A549 (cell line): ENCODE data around the gene PARD6B. TPM values are rescaled to one million over a fixed set of nuclear protein-coding genes. Genes with fewer than 3 reads are reported as not detected.

ENCODE experiments used
- ATAC-seq, 2 experiments: fragments of 200-7000 bp in 1 of 2; fragments of >200 bp in 1 of 2; cut with Nextera tagmentation in 1 of 2; cut with Tn5 transposase in 1 of 2; 3 replicates each; pipeline versions ENCODE4 v1.8.0 to v1.9.1; 2018 to 2020; ENCODE audit warnings: mild to moderate bottlenecking in 1 of 2, moderate library complexity in 1 of 2
- CTCF ChIA-PET: fragments of 300-600 bp; sonication (Branson Sonifier 250); formaldehyde crosslinking; extraction: SDS; loops from one replicate; lab custom pipeline; 2021; ENCODE audit warnings: antibody characterized with exemption, inconsistent platforms; lab: Yijun Ruan, JAX
- POLR2A ChIA-PET: fragments of 350-600 bp; formaldehyde crosslinking; extraction: SDS; loops from one replicate; lab custom pipeline; 2021; ENCODE audit warnings: antibody characterized with exemption, inconsistent platforms; lab: Yijun Ruan, JAX
- DNase-seq, 2 experiments: peaks; one replicate each; pipeline versions ENCODE4 v3.0.0 to v3.0.0-alpha.2; 2011 to 2016; ENCODE audit warnings: low read depth in 1 of 2, low spot score in 1 of 2
- FAIRE-seq: peaks from 2 replicates; lab custom pipeline; 2011; peaks lifted over from hg19 to GRCh38; lab: Jason Lieb, UNC
- H3K27ac ChIP-seq, 2 experiments: fragments of >200 bp; sonication (Bioruptor Twin); formaldehyde crosslinking; 3 replicates each; pipeline ENCODE4 v1.5.1; 2016 to 2017
- H3K4me1 ChIP-seq: fragments of >200 bp; sonication (Bioruptor Twin); formaldehyde crosslinking; 3 replicates; pipeline ENCODE4 v1.6.1; 2016
- H3K4me2 ChIP-seq: fragments of >200 bp; sonication (Bioruptor Twin); formaldehyde crosslinking; 3 replicates; pipeline ENCODE4 v1.6.1; 2016
- H3K4me3 ChIP-seq: fragments of >200 bp; sonication (Bioruptor Twin); formaldehyde crosslinking; 3 replicates; pipeline ENCODE4 v1.5.1; 2016
- H3K9me3 ChIP-seq: fragments of >200 bp; sonication (Bioruptor Twin); formaldehyde crosslinking; 3 replicates; pipeline ENCODE4 v1.6.1; 2016
- BCL3 ChIP-seq: fragments of >200 bp; sonication (Bioruptor Twin); formaldehyde crosslinking; IDR thresholded peaks from 3 replicates; pipeline ENCODE4 v1.6.1; 2016
- CHD2 ChIP-seq: fragments of 150-350 bp; IDR thresholded peaks from 2 replicates; pipeline ENCODE4 v1.6.1; 2014; ENCODE audit warnings: low read length; ENCODE audit not compliant: partially characterized antibody
- CHD4 ChIP-seq: fragments of 200-600 bp; sonication (generic); IDR thresholded peaks from 2 replicates; pipeline ENCODE4 v1.6.1; 2016; ENCODE audit warnings: antibody characterized with exemption, mild to moderate bottlenecking, borderline replicate concordance
- EHMT2 ChIP-seq: fragments of 200-600 bp; sonication (generic); IDR thresholded peaks from 2 replicates; pipeline ENCODE4 v1.6.1; 2016; ENCODE audit warnings: antibody characterized with exemption, low read depth, mild to moderate bottlenecking, moderate library complexity
- ESRRA ChIP-seq: fragments of 150-350 bp; IDR thresholded peaks from 2 replicates; pipeline ENCODE4 v1.6.1; 2014; ENCODE audit warnings: mild to moderate bottlenecking, low read length, borderline replicate concordance
- FOXS1 ChIP-seq: fragments of 250-450 bp; sonication (Bioruptor Pico); IDR thresholded peaks from 2 replicates; pipeline ENCODE4 v1.5.0; 2020; ENCODE audit warnings: mild to moderate bottlenecking, moderate library complexity
- GATA3 ChIP-seq: IDR thresholded peaks from 2 replicates; pipeline ENCODE4 v1.6.1; 2012; ENCODE audit warnings: borderline replicate concordance
- HOXA7 ChIP-seq: fragments of 250-450 bp; sonication (Bioruptor Pico); IDR thresholded peaks from 2 replicates; pipeline ENCODE4 v1.5.0; 2020; ENCODE audit warnings: mild to moderate bottlenecking, moderate library complexity
- JUNB ChIP-seq: fragments of >200 bp; sonication (Bioruptor Twin); formaldehyde crosslinking; IDR thresholded peaks from 2 replicates; pipeline ENCODE4 v1.6.1; 2016
- KDM1A ChIP-seq: fragments of 200-600 bp; sonication (generic); IDR thresholded peaks from 2 replicates; pipeline ENCODE4 v1.6.1; 2016; ENCODE audit warnings: low read depth, mild to moderate bottlenecking
- KDM5A ChIP-seq: fragments of 200-600 bp; sonication (generic); IDR thresholded peaks from 2 replicates; pipeline ENCODE4 v1.6.1; 2016; ENCODE audit warnings: antibody characterized with exemption, mild to moderate bottlenecking
- MAFK ChIP-seq: fragments of 450-650 bp; IDR thresholded peaks from 2 replicates; pipeline ENCODE4 v1.6.1; 2014; ENCODE audit not compliant: partially characterized antibody
- MAX ChIP-seq: IDR thresholded peaks from 2 replicates; pipeline ENCODE4 v1.6.1; 2012
- NR3C1 ChIP-seq: fragments of >200 bp; sonication (Bioruptor Twin); formaldehyde crosslinking; IDR thresholded peaks from 3 replicates; pipeline ENCODE4 v1.6.1; 2017
- PHF8 ChIP-seq: fragments of 200-600 bp; sonication (generic); IDR thresholded peaks from 2 replicates; pipeline ENCODE4 v1.6.1; 2016; ENCODE audit warnings: low read depth, mild to moderate bottlenecking, antibody characterized with exemption, moderate library complexity, borderline replicate concordance
- RCOR1 ChIP-seq: fragments of 150-350 bp; IDR thresholded peaks from 2 replicates; pipeline ENCODE4 v1.6.1; 2014; ENCODE audit warnings: antibody characterized with exemption, low read length, low read depth
- RNF2 ChIP-seq: fragments of 200-600 bp; sonication (generic); IDR thresholded peaks from 2 replicates; pipeline ENCODE4 v1.6.1; 2016; ENCODE audit warnings: low read depth, mild to moderate bottlenecking, antibody characterized with exemption, moderate library complexity, borderline replicate concordance
- SREBF2 ChIP-seq: fragments of 450-650 bp; IDR thresholded peaks from 2 replicates; pipeline ENCODE4 v1.6.1; 2014; ENCODE audit warnings: mild to moderate bottlenecking, moderate library complexity
- TFCP2L1 ChIP-seq: fragments of 250-450 bp; sonication (Bioruptor Pico); IDR thresholded peaks from 2 replicates; pipeline ENCODE4 v1.5.0; 2021; ENCODE audit warnings: mild to moderate bottlenecking
- TP53 ChIP-seq: fragments of 250-450 bp; sonication (Bioruptor Pico); IDR thresholded peaks from 2 replicates; pipeline ENCODE4 v1.5.0; 2021; ENCODE audit warnings: mild to moderate bottlenecking, moderate library complexity
- ZFP36 ChIP-seq: fragments of 450-650 bp; IDR thresholded peaks from 2 replicates; pipeline ENCODE4 v1.6.1; 2014; ENCODE audit warnings: borderline replicate concordance; ENCODE audit not compliant: partially characterized antibody
- ZSCAN20 ChIP-seq: fragments of 250-450 bp; sonication (Bioruptor Pico); IDR thresholded peaks from 2 replicates; pipeline ENCODE4 v1.8.0; 2022; ENCODE audit warnings: mild to moderate bottlenecking, moderate library complexity
- WGBS: methylation state at CpG from one replicate; pipeline ENCODE4 v1.1.6; 2017; ENCODE audit errors: missing lambda C conversion rate; 5-methylcytosine and 5-hydroxymethylcytosine counted together
- polyA plus RNA-seq, 4 experiments: library from polyadenylated mRNA; depleted of rRNA in 3 of 4; stranded (reverse); fragments of >200 nt; fragmentation: RNase III in 1 of 4; extraction: RNeasy Plus Mini Kit Qiagen cat#74134 plus additional on column Dnase treatment in 1 of 4; gene quantifications; 2 replicates in 3 of 4; 3 replicates in 1 of 4; pipeline ENCODE4 v1.2.3, GENCODE V29; 2011 to 2017
- TF ChIP-seq, protein P1 (sequence below): fragments of >200 bp; sonication (Bioruptor Twin); formaldehyde crosslinking; IDR thresholded peaks from 3 replicates; pipeline ENCODE4 v1.5.1; 2016
- TF ChIP-seq, protein P2 (sequence below): fragments of 250-450 bp; sonication (Bioruptor Pico); IDR thresholded peaks from 2 replicates; pipeline ENCODE4 v1.5.0; 2021; ENCODE audit warnings: mild to moderate bottlenecking, moderate library complexity, borderline replicate concordance
- TF ChIP-seq, protein P3 (sequence below): fragments of 150-350 bp; IDR thresholded peaks from 2 replicates; pipeline ENCODE4 v1.6.1; 2014; ENCODE audit warnings: low read depth, mild to moderate bottlenecking, low read length
- TF ChIP-seq, protein P4 (sequence below): fragments of >200 bp; sonication (Bioruptor Twin); formaldehyde crosslinking; IDR thresholded peaks from 2 replicates; pipeline ENCODE4 v1.6.1; 2016
- TF ChIP-seq, protein P5 (sequence below): fragments of 450-650 bp; IDR thresholded peaks from 2 replicates; pipeline ENCODE4 v1.6.1; 2014; ENCODE audit warnings: antibody characterized with exemption

PARD6B gene
- polyA plus RNA-seq, 2 of the 4 experiments (the other 2 are of a cell fraction) = 3.1 to 6.4 TPM

DNA sequence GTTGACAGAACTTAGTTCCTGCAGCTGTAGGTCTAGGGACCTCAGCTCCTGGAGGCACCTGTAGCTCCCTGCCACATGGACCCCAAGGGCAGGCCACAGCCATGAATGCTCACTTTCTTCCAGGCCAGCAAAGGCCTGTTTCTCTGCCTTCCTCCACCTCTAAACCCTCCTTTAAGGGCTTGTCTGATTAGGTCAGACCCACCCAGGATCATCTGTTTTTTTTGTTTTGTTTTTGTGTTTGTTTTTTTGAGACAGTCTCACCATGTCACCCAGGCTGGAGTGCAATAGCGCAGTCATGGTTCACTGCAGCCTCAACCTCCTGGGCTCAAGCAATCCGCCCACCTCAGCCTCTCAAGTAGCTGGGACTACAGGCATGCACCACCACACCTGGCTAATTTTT lies 52.0 kb downstream of the PARD6B start:
- ChIA-PET POLR2A (no interaction called here), CTCF (interaction anchor here (1.0 to 15.3 kb wide), 7 partner anchors 8 to 153 kb away, joined by 4 to 347 read pairs (median 11); partner anchors contain the start of gene BCAS4)
- Histone ChIP-seq H3K4me3 (no peak overlapping the region), H3K4me2 (no peak overlapping the region), H3K9me3 (no peaks in the 10 kb centered on the region), H3K4me1 (peaks cover 9% of the 10 kb centered on the region), H3K27ac (peak overlapping the region in 1 of 2 experiments; percentile 58; a peak in 1 of 6 replicates)
- FAIRE-seq (no peak), DNase-seq (no peak), ATAC-seq (no peak)
- TF ChIP-seq KDM5A (no peak), NR3C1 (no peak), HOXA7 (no peak), MAX (no peak), ZFP36 (no peak), RNF2 (no peak)
- TF ChIP-seq, protein P1, sequence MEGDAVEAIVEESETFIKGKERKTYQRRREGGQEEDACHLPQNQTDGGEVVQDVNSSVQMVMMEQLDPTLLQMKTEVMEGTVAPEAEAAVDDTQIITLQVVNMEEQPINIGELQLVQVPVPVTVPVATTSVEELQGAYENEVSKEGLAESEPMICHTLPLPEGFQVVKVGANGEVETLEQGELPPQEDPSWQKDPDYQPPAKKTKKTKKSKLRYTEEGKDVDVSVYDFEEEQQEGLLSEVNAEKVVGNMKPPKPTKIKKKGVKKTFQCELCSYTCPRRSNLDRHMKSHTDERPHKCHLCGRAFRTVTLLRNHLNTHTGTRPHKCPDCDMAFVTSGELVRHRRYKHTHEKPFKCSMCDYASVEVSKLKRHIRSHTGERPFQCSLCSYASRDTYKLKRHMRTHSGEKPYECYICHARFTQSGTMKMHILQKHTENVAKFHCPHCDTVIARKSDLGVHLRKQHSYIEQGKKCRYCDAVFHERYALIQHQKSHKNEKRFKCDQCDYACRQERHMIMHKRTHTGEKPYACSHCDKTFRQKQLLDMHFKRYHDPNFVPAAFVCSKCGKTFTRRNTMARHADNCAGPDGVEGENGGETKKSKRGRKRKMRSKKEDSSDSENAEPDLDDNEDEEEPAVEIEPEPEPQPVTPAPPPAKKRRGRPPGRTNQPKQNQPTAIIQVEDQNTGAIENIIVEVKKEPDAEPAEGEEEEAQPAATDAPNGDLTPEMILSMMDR = no peak
- TF ChIP-seq, protein P2, sequence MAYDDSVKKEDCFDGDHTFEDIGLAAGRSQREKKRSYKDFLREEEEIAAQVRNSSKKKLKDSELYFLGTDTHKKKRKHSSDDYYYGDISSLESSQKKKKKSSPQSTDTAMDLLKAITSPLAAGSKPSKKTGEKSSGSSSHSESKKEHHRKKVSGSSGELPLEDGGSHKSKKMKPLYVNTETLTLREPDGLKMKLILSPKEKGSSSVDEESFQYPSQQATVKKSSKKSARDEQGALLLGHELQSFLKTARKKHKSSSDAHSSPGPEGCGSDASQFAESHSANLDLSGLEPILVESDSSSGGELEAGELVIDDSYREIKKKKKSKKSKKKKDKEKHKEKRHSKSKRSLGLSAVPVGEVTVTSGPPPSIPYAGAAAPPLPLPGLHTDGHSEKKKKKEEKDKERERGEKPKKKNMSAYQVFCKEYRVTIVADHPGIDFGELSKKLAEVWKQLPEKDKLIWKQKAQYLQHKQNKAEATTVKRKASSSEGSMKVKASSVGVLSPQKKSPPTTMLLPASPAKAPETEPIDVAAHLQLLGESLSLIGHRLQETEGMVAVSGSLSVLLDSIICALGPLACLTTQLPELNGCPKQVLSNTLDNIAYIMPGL = no peak
- TF ChIP-seq, protein P3, sequence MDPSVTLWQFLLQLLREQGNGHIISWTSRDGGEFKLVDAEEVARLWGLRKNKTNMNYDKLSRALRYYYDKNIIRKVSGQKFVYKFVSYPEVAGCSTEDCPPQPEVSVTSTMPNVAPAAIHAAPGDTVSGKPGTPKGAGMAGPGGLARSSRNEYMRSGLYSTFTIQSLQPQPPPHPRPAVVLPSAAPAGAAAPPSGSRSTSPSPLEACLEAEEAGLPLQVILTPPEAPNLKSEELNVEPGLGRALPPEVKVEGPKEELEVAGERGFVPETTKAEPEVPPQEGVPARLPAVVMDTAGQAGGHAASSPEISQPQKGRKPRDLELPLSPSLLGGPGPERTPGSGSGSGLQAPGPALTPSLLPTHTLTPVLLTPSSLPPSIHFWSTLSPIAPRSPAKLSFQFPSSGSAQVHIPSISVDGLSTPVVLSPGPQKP = no peak
- WGBS = 81% methylated on average over 2 of the region's 2 CpGs

DNA sequence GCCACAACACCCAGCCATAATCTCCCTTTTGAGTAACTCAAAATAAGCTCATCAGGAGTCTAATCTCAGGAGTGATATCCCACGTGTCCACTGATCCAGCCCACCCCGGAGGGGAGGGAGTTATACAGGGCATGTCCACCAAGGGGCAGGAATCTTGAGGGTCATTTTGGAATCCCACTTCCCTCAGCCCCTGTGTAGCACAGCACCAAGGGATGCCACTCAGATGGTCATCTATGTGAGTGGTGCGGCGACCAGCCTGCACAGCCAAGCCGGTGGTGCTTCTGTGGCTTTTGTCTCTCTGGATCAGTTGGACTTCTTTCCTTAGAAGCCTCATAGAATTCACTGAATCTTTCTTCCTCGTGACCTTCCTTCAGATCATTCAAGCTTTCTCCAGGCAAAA lies 52.5 kb downstream of the PARD6B start:
- FAIRE-seq = no peak
- Histone ChIP-seq H3K4me1 (peaks cover 14% of the 10 kb centered on the region), H3K4me2 (no peak overlapping the region), H3K9me3 (no peaks in the 10 kb centered on the region), H3K4me3 (no peak overlapping the region), H3K27ac (peak overlapping the region in 1 of 2 experiments; percentile 58; a peak in 2 of 6 replicates)
- DNase-seq = no peak
- CTCF ChIA-PET = interaction anchor here (0.7 to 15.3 kb wide), 9 partner anchors 11 to 154 kb away, joined by 3 to 347 read pairs (median 5); partner anchors contain the start of gene BCAS4
- TF ChIP-seq SREBF2 (no peak), FOXS1 (no peak), BCL3 (no peak), ESRRA (no peak), CHD4 (no peak), ZSCAN20 (CRISPR knock-in tag) (no peak), RCOR1 (no peak), TP53 (no peak), JUNB (no peak), GATA3 (no peak), PHF8 (no peak), TFCP2L1 (CRISPR knock-in tag) (no peak), EHMT2 (no peak), KDM1A (no peak), MAFK (no peak), CHD2 (no peak)
- TF ChIP-seq, protein P4, sequence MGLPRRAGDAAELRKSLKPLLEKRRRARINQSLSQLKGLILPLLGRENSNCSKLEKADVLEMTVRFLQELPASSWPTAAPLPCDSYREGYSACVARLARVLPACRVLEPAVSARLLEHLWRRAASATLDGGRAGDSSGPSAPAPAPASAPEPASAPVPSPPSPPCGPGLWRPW = no peak
- TF ChIP-seq, protein P5, sequence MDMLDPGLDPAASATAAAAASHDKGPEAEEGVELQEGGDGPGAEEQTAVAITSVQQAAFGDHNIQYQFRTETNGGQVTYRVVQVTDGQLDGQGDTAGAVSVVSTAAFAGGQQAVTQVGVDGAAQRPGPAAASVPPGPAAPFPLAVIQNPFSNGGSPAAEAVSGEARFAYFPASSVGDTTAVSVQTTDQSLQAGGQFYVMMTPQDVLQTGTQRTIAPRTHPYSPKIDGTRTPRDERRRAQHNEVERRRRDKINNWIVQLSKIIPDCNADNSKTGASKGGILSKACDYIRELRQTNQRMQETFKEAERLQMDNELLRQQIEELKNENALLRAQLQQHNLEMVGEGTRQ = no peak
- POLR2A ChIA-PET = no interaction called here
- ATAC-seq = no peak
- WGBS = 97% methylated on average over 6 of the region's 6 CpGs
